Measurements from ENCODE around the gene TYRP1.

TYRP1 gene

GRCh38 chr9:12698266-12698665 lies 5.1 kb downstream of the TYRP1 start:
- no peak for DNase-seq

GRCh38 chr9:12698986-12699385 lies 5.8 kb downstream of the TYRP1 start:
- peak; percentile 19 for DNase-seq

GRCh38 chr9:12699529-12699928 lies 6.3 kb downstream of the TYRP1 start:
- peak; percentile 39 for DNase-seq

- no peak for DNase-seq
These were observed 7.9 kb downstream of the TYRP1 start for GRCh38 chr9:12701126-12701525.

GRCh38 chr9:12702160-12702758 lies 9.1 kb downstream of the TYRP1 start:
- DNase-seq: no peak

- no peak for DNase-seq
These were observed 10.8 kb downstream of the TYRP1 start for GRCh38 chr9:12703996-12704395.

GRCh38 chr9:12705738-12706391 lies 12.7 kb downstream of the TYRP1 start:
- DNase-seq: no peak

GRCh38 chr9:12708562-12709298 lies 15.5 kb downstream of the TYRP1 start:
- DNase-seq: no peak

- DNase-seq: no peak
These were observed 19.3 kb downstream of the TYRP1 start for GRCh38 chr9:12712532-12712931.

- DNase-seq: no peak
These were observed 22.1 kb downstream of the TYRP1 start for GRCh38 chr9:12715268-12715667.

- DNase-seq: peak; percentile 18
These were observed 23.8 kb downstream of the TYRP1 start for GRCh38 chr9:12716823-12717600.

GRCh38 chr9:12717907-12718306 lies 24.7 kb downstream of the TYRP1 start:
- no peak for DNase-seq

GRCh38 chr9:12718482-12719026 lies 25.4 kb downstream of the TYRP1 start:
- DNase-seq: no peak

GRCh38 chr9:12719431-12719830 lies 26.2 kb downstream of the TYRP1 start:
- peak; percentile 55 for DNase-seq

- no peak for DNase-seq
These were observed 27.4 kb downstream of the TYRP1 start for GRCh38 chr9:12720551-12720950.

GRCh38 chr9:12722131-12722530 lies 28.9 kb downstream of the TYRP1 start:
- DNase-seq: no peak

- peak; percentile 38 for DNase-seq
These were observed 30.3 kb downstream of the TYRP1 start for GRCh38 chr9:12723409-12724028.

- DNase-seq: no peak
These were observed 33.6 kb downstream of the TYRP1 start for GRCh38 chr9:12726795-12727194.

GRCh38 chr9:12730198-12730597 lies 37.0 kb downstream of the TYRP1 start:
- no peak for DNase-seq

GRCh38 chr9:12730927-12731326 lies 37.7 kb downstream of the TYRP1 start:
- DNase-seq: no peak

GRCh38 chr9:12732971-12733370 lies 39.8 kb downstream of the TYRP1 start:
- no peak for DNase-seq

GRCh38 chr9:12735665-12736064 lies 42.5 kb downstream of the TYRP1 start:
- no peak for DNase-seq

- DNase-seq: no peak
These were observed 44.7 kb downstream of the TYRP1 start for GRCh38 chr9:12737871-12738270.
